Subcutaneous adipose tissue (tissue), 4 donors: Measurements from ENCODE around the gene AASDHPPT. TPM values are rescaled to one million over a fixed set of nuclear protein-coding genes. Genes with fewer than 3 reads are reported as not detected.

Experiments
- total RNA-seq, 4 donors: library from RNA; depleted of rRNA; stranded (reverse); fragments of >200 nt; gene quantifications; one replicate each; pipeline ENCODE4 v1.1.0, GENCODE V29; 2016
- TF ChIP-seq, protein P1 (sequence below): fragments of 450-650 bp; IDR thresholded peaks from one replicate; pipeline ENCODE4 v1.5.1; 2016; ENCODE audit warnings: low read depth, mild to moderate bottlenecking, control low read depth, antibody characterized with exemption, moderate library complexity

The AASDHPPT gene
- total RNA-seq, 4 donors from 2014 or later, result 31.4 to 47.6 (median 37.0) TPM

DNA sequence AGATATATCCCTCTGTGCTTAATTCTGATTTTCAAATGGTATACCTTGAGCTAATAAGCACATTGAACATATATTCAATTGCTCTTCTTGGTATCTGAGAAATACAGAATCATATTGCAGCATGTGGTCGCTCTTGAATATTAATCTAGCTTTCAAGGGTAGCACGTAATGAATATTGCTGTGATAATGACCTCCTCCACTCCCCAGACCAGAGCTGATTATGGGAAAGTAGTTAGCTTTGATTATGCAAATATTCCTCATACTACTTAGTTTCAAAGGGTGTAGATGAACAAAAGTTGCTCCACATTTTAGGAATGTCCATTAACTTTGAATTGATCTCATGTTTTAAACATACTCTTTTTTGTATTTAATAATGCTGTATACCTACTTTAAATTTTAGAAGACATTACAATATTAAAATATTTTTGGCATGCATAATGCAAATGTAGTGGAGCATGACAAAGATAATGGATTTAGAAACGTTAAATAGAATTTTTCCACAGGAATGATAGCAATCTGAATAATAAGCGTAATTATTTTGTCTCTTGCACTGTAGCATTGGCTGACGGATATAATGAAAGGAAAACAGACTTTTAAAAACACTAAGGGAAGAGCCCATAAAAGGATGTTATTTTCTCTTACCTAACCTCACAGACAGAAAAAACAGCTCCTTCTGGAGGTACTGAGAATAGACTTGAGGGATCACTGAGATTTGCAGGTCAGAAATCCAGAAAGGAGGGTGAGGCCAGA lies 27.6 kb upstream of the AASDHPPT start:
- TF ChIP-seq, protein P1, sequence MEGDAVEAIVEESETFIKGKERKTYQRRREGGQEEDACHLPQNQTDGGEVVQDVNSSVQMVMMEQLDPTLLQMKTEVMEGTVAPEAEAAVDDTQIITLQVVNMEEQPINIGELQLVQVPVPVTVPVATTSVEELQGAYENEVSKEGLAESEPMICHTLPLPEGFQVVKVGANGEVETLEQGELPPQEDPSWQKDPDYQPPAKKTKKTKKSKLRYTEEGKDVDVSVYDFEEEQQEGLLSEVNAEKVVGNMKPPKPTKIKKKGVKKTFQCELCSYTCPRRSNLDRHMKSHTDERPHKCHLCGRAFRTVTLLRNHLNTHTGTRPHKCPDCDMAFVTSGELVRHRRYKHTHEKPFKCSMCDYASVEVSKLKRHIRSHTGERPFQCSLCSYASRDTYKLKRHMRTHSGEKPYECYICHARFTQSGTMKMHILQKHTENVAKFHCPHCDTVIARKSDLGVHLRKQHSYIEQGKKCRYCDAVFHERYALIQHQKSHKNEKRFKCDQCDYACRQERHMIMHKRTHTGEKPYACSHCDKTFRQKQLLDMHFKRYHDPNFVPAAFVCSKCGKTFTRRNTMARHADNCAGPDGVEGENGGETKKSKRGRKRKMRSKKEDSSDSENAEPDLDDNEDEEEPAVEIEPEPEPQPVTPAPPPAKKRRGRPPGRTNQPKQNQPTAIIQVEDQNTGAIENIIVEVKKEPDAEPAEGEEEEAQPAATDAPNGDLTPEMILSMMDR, result no peak

DNA sequence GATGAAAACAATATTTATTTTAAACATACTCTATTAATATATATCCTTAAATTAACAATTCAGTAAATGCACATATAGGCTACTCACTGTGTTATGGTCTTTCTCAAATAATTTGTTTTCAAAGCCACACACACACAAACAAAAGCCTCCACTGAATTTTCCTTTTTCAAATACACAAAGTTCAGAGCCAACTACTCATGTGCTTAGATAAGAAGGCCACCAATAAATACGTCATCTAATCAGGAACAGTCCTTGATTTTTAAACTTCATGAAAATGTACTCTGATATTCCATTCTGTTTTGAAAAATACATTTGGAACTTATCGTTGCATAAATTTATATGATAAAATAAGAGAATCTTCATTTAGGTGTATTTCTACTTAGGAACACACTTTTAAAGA lies 26.4 kb upstream of the AASDHPPT start:
- TF ChIP-seq, protein P1, result no peak

DNA sequence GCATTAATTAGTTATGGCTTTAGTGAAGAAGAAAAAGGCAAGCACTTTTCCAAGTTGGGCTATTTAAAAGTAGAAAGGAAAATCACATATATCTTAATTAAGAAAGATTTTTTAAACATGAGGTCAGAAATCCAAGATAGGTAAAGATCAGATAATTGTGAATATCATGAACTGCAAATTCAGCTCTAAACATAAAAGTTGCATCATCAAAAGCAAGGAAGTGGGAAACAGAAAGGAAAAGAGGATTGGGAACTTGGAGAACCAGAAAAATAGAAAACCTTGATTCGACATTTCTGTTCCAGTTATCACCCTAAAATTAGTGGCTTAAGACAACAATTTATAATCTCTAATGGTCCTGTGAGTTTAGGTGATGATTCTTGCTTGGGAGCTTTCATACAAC lies 17.8 kb upstream of the AASDHPPT start:
- TF ChIP-seq, protein P1, result no peak

DNA sequence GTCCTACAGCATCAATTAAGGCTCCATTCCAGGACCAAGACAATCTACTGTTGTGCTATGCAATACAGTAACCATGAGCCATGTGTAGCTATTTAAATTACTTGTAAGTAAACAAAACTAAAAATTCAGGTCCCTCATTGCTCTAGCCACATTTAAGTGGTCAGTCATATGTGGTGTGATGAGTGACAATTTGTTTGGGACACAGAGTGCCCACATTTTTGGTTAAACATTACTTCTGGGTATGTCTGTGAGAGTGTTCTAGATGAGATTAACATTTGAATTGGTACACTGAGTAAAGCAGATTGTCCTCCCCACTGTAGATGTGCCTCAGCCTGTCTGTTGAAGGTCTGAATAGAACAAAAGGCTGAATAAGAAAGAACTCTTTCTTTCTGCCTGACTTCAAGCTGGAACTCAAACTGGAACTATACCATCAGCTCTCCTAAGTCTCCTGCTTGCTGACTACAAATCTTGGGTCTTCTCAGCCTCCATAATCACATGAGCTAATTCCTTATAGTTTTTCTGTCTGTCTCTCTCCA lies 16.1 kb upstream of the AASDHPPT start:
- TF ChIP-seq, protein P1, result no peak

DNA sequence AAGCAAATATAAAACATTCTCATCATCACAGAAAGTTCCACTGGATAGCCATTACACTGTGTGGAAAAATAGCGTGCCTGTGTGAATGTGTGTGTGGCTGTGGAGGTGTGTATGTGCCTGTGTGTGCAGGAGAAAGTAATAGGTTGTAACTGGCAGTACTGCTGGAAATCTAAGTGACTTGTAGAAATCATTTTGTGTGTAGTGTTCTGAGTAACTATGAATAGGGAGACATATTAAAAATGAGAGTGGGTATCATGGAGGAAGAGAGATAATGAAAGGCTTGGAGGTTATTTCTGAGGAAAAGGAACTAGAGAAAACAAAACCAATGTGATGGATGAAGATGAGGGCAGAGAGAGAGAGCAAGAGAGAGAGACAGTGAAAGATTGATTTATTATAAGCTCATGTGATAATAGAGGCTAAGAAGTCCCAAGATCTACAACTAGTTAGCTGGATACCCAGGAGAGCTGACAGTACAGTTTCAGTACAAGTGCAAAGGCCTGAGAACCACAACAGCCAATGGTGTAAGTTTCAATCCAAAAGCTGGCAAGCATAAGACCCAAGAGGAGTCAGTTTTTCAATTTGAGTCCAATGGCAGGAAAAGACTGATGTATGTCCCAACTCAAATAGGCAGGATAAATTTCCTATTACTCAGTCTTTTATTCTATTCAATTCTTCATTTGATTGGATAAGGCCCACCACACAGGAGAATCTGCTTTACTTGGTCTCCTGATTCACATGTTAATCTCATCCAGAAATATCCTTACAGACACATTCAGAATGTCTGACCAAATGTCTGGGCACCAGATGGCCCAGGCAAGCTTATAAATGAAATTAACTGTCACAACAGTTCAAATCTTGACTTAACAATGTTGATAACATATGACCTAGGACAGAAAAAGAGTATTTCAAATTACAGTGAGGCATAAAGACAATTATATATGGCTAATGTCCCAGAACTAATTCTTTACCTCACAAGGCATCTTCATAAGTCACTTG lies 15.2 kb upstream of the AASDHPPT start:
- TF ChIP-seq, protein P1, result no peak

DNA sequence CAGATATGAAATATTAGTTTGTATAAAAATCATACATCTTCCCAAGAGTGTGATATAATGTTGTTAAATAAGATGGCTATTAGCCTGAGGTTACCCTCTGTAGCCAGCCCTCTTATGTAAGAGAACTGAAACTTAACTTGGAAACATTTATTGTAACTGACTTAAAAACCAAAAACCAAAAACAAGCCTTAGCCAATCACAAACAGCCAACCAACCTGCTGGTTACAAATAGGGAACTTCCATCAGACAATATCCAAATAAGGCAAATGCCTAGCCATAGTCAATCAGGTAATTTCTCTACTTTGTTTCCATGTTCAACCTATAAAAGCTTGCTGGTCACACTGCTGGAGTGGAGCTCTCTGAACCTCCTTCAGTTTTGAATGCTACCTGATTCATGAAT lies 14.5 kb upstream of the AASDHPPT start:
- TF ChIP-seq, protein P1, result no peak

DNA sequence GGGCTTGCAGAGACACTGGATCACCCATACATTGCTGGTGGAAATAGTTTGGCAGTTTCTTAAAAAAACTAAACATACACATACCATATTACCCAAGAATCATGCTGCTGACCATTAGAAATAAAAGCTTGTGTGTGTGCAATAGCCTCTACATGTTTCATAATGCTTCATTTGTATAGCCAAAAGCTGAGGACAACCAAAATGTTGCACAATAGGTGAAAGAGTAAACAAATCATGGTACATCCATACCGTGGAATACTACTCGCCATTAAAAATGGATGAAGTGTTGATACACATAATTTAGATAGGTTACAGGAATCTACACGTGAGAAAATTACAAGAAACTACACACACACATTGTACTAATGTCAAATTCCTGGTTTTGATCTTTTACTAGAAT lies 6.9 kb upstream of the AASDHPPT start:
- TF ChIP-seq, protein P1, result no peak
